Panc1 (cell line): Measurements from ENCODE around the gene NT5M. TPM values are rescaled to one million over a fixed set of nuclear protein-coding genes. Genes with fewer than 3 reads are reported as not detected.

Experiments
- ATAC-seq: fragments of 200-7000 bp; cut with Tn5 transposase; 2 replicates; pipeline ENCODE4 v1.9.1; 2020; ENCODE audit warnings: mild to moderate bottlenecking, moderate library complexity
- BruUV-seq: library from RNA; stranded (reverse); fragments of 400-500 nt; replicated peaks from 2 replicates; lab custom pipeline; 2021; lab: Mats Ljungman, UMichigan
- CTCF ChIA-PET: fragments of 300-600 bp; sonication (Branson Sonifier 250); formaldehyde crosslinking; loops from one replicate; lab custom pipeline; 2022; ENCODE audit warnings: antibody characterized with exemption; lab: Charles Lee
- POLR2A ChIA-PET: fragments of 300-600 bp; sonication (Branson Sonifier 250); formaldehyde crosslinking; loops from one replicate; lab custom pipeline; 2022; ENCODE audit warnings: antibody characterized with exemption; lab: Charles Lee
- DNase-seq: peaks from one replicate; pipeline ENCODE4 v3.0.0-alpha.2; 2010; ENCODE audit warnings: low read depth, low spot score
- H3K27ac ChIP-seq: 2 replicates; pipeline ENCODE4 v1.5.1; 2011; ENCODE audit warnings: mild to moderate bottlenecking, low read length, inconsistent platforms
- H3K27me3 ChIP-seq: fragments of 200-500 bp; sonication (Bioruptor generic); 2 replicates; pipeline ENCODE4 v1.6.0; 2014; ENCODE audit warnings: low read length, inconsistent platforms; ENCODE audit not compliant: control insufficient read depth, insufficient read depth
- H3K36me3 ChIP-seq: fragments of 200-500 bp; sonication (Bioruptor generic); 2 replicates; pipeline ENCODE4 v1.5.1; 2014; ENCODE audit warnings: inconsistent platforms, mild to moderate bottlenecking, low read length, moderate library complexity; ENCODE audit not compliant: control insufficient read depth, insufficient read depth
- H3K4me1 ChIP-seq: 2 replicates; pipeline ENCODE4 v1.5.1; 2011; ENCODE audit warnings: inconsistent platforms, mild to moderate bottlenecking, low read length, moderate library complexity; ENCODE audit not compliant: control insufficient read depth, insufficient read depth
- H3K4me3 ChIP-seq, 2 experiments: 2 replicates each; pipeline ENCODE4 v1.5.1; 2011 to 2012; ENCODE audit warnings: low read depth in 2 of 2, low read length in 2 of 2, mild to moderate bottlenecking in 2 of 2, inconsistent platforms in 1 of 2, moderate library complexity in 1 of 2
- H3K9me3 ChIP-seq: fragments of 200-500 bp; sonication (Bioruptor generic); 2 replicates; pipeline ENCODE4 v1.5.1; 2014; ENCODE audit warnings: low read depth, mild to moderate bottlenecking, inconsistent platforms, low read length, moderate library complexity; ENCODE audit not compliant: control insufficient read depth, insufficient read depth
- POLR2AphosphoS5 ChIP-seq: IDR thresholded peaks from 2 replicates; pipeline ENCODE4 v1.6.1; 2012; ENCODE audit warnings: mild to moderate bottlenecking, low read depth, low read length, moderate library complexity
- SIN3A ChIP-seq: IDR thresholded peaks from 2 replicates; pipeline ENCODE4 v1.6.1; 2012; ENCODE audit warnings: low read depth, mild to moderate bottlenecking, low read length, moderate library complexity, borderline replicate concordance; ENCODE audit not compliant: insufficient read depth
- TCF7L2 ChIP-seq: IDR thresholded peaks from 2 replicates; pipeline ENCODE4 v1.6.1; 2011; ENCODE audit warnings: mild to moderate bottlenecking, low read depth, low read length, inconsistent platforms
- in situ Hi-C: cut with HindIII; loops from 2 replicates; pipeline ENCODE4 v1.10.0; 2016; ENCODE audit warnings: low sequenced_read_pairs, low pct_unique_long_range_greater_than_20kb
- intact Hi-C: fragments of 100-400 bp; cut with micrococcal nuclease; formaldehyde crosslinking; loops from one replicate; pipeline ENCODE4 v1.10.0; 2022; ENCODE audit not compliant: unreplicated experiment
- total RNA-seq: library from RNA; stranded (reverse); gene quantifications from one replicate; pipeline ENCODE4 v1.2.1, GENCODE V29; 2021; ENCODE audit not compliant: unreplicated experiment
- TF ChIP-seq, protein P1 (sequence below), 2 experiments: IDR thresholded peaks; 2 replicates each; pipeline ENCODE4 v1.6.1; 2011 to 2012; ENCODE audit warnings: low read depth in 2 of 2, control low read depth in 1 of 2, low read length in 1 of 2, mild to moderate bottlenecking in 1 of 2, moderate library complexity in 1 of 2; ENCODE audit not compliant: insufficient read depth in 1 of 2
- TF ChIP-seq, protein P2 (sequence below): fragments of 450-650 bp; IDR thresholded peaks from 2 replicates; pipeline ENCODE4 v1.5.1; 2017; ENCODE audit warnings: mild to moderate bottlenecking

The NT5M gene
- total RNA-seq, 1 experiment from 2014 or later = 3.1 TPM

GRCh38 chr17:17326275-17326875 is 23.2 kb downstream of the NT5M start:
- Histone ChIP-seq H3K4me3 (no peak overlapping the region), H3K4me1 (no peaks in the 10 kb centered on the region), H3K9me3 (no peaks in the 10 kb centered on the region), H3K27me3 (no peaks in the 10 kb centered on the region), H3K36me3 (no peaks in the 10 kb centered on the region), H3K27ac (no peak overlapping the region)
- ChIA-PET CTCF (no interaction called here), POLR2A (no interaction called here)
- in situ Hi-C loops (no loop called here), intact Hi-C loops (no loop called here)
- ATAC-seq = no peak
- TF ChIP-seq TCF7L2 (no peak), POLR2AphosphoS5 (no peak), SIN3A (no peak)
- TF ChIP-seq, protein P1, sequence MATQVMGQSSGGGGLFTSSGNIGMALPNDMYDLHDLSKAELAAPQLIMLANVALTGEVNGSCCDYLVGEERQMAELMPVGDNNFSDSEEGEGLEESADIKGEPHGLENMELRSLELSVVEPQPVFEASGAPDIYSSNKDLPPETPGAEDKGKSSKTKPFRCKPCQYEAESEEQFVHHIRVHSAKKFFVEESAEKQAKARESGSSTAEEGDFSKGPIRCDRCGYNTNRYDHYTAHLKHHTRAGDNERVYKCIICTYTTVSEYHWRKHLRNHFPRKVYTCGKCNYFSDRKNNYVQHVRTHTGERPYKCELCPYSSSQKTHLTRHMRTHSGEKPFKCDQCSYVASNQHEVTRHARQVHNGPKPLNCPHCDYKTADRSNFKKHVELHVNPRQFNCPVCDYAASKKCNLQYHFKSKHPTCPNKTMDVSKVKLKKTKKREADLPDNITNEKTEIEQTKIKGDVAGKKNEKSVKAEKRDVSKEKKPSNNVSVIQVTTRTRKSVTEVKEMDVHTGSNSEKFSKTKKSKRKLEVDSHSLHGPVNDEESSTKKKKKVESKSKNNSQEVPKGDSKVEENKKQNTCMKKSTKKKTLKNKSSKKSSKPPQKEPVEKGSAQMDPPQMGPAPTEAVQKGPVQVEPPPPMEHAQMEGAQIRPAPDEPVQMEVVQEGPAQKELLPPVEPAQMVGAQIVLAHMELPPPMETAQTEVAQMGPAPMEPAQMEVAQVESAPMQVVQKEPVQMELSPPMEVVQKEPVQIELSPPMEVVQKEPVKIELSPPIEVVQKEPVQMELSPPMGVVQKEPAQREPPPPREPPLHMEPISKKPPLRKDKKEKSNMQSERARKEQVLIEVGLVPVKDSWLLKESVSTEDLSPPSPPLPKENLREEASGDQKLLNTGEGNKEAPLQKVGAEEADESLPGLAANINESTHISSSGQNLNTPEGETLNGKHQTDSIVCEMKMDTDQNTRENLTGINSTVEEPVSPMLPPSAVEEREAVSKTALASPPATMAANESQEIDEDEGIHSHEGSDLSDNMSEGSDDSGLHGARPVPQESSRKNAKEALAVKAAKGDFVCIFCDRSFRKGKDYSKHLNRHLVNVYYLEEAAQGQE (IDR thresholded peaks at IDR 0.05; ENCODE audit: insufficient read depth in 1 of 2, low read depth in 2 of 2, low read length in 1 of 2) = no peak
- TF ChIP-seq, protein P2, sequence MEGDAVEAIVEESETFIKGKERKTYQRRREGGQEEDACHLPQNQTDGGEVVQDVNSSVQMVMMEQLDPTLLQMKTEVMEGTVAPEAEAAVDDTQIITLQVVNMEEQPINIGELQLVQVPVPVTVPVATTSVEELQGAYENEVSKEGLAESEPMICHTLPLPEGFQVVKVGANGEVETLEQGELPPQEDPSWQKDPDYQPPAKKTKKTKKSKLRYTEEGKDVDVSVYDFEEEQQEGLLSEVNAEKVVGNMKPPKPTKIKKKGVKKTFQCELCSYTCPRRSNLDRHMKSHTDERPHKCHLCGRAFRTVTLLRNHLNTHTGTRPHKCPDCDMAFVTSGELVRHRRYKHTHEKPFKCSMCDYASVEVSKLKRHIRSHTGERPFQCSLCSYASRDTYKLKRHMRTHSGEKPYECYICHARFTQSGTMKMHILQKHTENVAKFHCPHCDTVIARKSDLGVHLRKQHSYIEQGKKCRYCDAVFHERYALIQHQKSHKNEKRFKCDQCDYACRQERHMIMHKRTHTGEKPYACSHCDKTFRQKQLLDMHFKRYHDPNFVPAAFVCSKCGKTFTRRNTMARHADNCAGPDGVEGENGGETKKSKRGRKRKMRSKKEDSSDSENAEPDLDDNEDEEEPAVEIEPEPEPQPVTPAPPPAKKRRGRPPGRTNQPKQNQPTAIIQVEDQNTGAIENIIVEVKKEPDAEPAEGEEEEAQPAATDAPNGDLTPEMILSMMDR = no peak
- DNase-seq = no peak
- no TSS peak for BruUV-seq

- in situ Hi-C loops = no loop called here
- H3K4me1 ChIP-seq = no peaks in the 10 kb centered on the region
- no peaks in the 10 kb centered on the region for H3K27me3 ChIP-seq
- ChIA-PET CTCF (no interaction called here), POLR2A (no interaction called here)
- H3K36me3 ChIP-seq = no peaks in the 10 kb centered on the region
- no peak for ATAC-seq
- H3K4me3 ChIP-seq = no peak overlapping the region
- intact Hi-C loops = no loop called here
- no peaks in the 10 kb centered on the region for H3K9me3 ChIP-seq
- H3K27ac ChIP-seq = no peak overlapping the region
- DNase-seq = no peak
- BruUV-seq = no TSS peak
- TF ChIP-seq TCF7L2 (no peak), POLR2AphosphoS5 (no peak), SIN3A (no peak)
- TF ChIP-seq, protein P1 (IDR thresholded peaks at IDR 0.05; ENCODE audit: insufficient read depth in 1 of 2, low read depth in 2 of 2, low read length in 1 of 2) = no peak
- TF ChIP-seq, protein P2 = no peak
Observed at GRCh38 chr17:17328251-17328650, 25.1 kb downstream of the NT5M start.
